DMS53 (cell line): Measurements from ENCODE around the gene NOD1.
"Not testable (repeated sequence)": the region's sequence is repeated elsewhere in the genome, so short reads cannot be mapped to it uniquely, and the experiment has no call there.

Experiments used
- DNase-seq: peaks from one replicate; lab custom pipeline; 2025; lab: John Stamatoyannopoulos, UW

NOD1 gene, protein sequence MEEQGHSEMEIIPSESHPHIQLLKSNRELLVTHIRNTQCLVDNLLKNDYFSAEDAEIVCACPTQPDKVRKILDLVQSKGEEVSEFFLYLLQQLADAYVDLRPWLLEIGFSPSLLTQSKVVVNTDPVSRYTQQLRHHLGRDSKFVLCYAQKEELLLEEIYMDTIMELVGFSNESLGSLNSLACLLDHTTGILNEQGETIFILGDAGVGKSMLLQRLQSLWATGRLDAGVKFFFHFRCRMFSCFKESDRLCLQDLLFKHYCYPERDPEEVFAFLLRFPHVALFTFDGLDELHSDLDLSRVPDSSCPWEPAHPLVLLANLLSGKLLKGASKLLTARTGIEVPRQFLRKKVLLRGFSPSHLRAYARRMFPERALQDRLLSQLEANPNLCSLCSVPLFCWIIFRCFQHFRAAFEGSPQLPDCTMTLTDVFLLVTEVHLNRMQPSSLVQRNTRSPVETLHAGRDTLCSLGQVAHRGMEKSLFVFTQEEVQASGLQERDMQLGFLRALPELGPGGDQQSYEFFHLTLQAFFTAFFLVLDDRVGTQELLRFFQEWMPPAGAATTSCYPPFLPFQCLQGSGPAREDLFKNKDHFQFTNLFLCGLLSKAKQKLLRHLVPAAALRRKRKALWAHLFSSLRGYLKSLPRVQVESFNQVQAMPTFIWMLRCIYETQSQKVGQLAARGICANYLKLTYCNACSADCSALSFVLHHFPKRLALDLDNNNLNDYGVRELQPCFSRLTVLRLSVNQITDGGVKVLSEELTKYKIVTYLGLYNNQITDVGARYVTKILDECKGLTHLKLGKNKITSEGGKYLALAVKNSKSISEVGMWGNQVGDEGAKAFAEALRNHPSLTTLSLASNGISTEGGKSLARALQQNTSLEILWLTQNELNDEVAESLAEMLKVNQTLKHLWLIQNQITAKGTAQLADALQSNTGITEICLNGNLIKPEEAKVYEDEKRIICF

DNA sequence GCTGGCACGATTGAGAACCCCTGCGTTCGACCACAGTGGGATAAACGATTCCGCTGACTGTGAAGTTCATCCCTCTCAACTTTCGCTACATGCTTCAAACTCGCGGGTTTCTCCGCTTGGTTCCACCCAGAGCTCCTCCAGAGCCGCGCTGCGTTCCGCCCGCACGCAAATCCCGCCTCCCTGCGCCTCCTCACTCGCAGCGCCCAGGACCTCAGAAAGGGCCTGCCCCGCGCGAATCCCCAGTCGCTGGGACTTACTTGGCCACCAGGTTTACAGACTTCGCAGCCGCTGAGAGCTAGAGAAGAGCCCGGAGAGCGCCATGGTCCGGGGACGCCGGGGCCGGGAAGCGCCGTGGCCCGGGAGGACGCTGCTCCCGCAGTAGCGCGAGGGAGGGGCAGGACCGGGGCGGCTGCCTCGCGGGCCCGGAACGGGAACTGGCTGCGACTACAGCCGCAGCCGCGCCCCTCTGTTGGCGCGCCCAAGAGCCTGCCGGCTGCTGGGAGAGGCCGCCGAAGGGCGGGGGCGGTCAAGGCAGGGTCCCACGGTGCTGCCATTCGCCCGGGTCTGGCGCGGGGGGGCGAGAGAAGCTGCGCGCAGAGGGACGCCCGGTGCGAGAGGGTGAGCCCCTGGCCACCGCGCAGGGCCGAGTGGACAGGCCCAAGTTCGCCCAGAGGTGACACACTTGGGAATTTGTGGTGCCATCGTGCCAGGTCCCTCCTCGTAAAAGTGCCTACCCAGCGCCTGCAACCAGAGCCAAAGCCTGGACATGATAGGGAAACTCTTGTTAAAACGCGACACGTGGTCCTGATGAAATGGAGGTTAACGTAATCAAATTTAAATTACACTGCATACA lies at the start of gene NOD1:
Gene NOD1, minus strand, starts transcription at position 436 of the 853 bp plus-strand sequence. CDS start 21,863 bp downstream, outside the sequence.
- peak; percentile 94 for DNase-seq

DNA sequence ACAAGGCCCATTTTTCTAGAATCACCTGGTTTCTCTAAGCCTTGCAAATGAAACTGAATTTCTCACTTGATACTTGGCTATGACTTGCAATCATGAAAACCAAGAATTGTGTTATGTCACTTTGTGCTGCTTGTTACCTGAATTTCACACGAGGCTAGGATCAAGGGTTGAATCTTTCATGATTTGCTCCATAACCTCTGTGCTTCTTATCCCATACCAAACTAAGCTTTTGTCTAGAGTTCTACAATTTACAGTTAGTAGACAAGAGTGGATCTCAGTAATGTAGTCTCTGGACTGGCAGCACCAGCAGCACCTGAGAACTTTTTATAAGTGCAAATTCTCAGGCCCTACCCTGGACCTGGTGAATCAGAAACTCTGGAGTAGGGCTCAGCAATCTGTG lies 48.7 kb upstream of the NOD1 start:
- not testable (repeated sequence) for DNase-seq

GRCh38 chr7:30526163-30526562 lies 47.6 kb upstream of the NOD1 start:
- DNase-seq, result no peak

GRCh38 chr7:30525429-30525828 lies 46.8 kb upstream of the NOD1 start:
- no peak for DNase-seq

GRCh38 chr7:30524545-30524944 lies 46.0 kb upstream of the NOD1 start:
- peak; percentile 54 for DNase-seq

GRCh38 chr7:30523466-30523865 lies 44.9 kb upstream of the NOD1 start:
- DNase-seq, result no peak

DNA sequence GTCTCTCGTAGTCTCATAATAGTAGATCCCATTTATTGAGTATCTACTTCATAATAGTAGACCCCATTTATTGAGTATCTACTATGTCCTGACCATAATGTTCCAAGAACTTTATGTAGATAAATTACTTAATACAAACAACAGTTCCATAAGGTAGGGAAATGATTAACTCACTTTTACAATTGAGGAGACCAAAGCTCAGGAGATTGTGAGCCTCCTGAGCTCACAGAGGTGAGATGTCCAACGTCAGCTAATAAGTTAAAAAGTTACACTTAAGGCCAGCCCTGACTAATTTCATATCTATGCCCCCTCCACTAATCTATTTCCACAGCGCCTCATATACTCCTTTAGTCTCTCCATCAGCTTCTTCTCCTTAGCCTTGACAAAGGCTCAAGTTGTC lies 43.6 kb upstream of the NOD1 start:
- no peak for DNase-seq

DNA sequence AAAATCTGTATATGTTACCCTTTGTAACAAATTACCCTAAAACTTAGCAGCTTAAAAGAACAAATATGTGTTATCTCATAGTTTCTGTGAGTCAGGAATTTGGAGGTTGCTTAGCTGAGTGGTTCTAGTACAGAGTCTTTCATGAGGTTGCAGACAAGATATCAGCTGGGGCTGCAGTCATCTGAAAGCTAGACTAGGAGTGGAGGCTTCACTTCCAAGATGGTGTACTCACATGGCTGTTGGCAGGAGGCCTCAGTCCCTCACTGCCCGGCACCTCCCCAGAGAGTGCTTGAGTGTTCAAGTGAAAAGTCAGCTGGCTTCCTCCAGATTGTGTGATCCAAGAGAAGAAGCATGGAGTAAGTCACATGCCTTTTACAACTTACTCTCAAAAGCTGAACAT lies 42.9 kb upstream of the NOD1 start:
- no peak for DNase-seq

- peak; percentile 80 for DNase-seq
These were observed 40.5 kb upstream of the NOD1 start for GRCh38 chr7:30519122-30519521.

GRCh38 chr7:30515761-30516160 lies 37.2 kb upstream of the NOD1 start:
- no peak for DNase-seq

DNA sequence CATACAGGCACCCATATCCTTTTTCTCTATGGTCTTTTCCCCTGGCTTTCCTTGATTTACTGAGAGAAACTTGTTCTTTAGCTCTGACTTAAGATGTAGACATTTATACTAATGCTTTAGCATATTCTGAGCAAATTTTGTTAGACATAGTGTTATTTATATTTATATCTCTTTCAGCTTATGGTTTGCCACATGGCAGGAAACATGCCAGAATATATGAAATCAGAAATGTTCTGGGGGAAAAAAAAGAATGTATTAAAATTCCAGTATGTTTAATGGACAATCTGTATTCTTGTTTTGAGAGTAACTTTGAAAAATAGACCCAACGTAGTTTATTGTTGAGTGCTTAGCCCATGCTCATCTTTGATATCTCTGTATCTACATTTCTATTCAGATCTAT lies 36.2 kb upstream of the NOD1 start:
- no peak for DNase-seq

DNA sequence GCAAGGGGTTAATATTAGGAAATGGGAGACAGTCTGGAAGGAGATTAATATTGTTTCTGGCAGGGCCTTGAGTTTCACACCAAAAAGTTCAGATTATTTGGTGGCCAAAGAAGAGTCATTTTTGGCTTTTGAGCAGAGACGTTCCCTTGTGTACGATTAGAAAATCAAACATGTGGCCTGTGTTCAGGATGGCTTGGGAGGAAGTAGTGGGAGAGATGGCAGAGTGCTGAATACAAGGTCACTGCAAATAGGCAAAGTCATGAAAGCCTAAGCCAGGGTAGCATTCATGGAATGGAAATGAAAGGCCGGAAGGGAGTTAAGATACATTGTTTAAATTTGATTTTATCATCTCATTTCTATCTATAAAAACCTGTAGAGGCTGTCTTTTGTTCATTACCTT lies 35.6 kb upstream of the NOD1 start:
- DNase-seq, result no peak

DNA sequence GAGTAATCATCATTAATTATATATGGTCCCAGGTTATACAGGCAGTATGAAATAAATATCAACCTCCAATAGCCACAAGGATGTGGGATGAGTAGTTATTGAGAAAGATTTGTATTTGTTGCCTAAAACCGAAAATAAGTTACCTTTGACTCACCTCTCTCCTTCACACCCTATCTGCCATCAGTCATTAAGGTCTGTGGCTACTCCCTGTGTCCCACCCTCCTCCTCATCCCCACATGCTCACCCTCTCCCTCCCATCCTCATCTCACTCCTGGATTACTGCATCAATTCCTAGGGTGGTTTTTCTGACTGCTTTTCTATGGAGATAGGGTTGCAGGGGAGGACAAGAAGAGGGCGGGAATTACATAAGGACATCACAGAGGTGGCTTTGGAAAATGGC lies 35.2 kb upstream of the NOD1 start:
- DNase-seq, result no peak

DNA sequence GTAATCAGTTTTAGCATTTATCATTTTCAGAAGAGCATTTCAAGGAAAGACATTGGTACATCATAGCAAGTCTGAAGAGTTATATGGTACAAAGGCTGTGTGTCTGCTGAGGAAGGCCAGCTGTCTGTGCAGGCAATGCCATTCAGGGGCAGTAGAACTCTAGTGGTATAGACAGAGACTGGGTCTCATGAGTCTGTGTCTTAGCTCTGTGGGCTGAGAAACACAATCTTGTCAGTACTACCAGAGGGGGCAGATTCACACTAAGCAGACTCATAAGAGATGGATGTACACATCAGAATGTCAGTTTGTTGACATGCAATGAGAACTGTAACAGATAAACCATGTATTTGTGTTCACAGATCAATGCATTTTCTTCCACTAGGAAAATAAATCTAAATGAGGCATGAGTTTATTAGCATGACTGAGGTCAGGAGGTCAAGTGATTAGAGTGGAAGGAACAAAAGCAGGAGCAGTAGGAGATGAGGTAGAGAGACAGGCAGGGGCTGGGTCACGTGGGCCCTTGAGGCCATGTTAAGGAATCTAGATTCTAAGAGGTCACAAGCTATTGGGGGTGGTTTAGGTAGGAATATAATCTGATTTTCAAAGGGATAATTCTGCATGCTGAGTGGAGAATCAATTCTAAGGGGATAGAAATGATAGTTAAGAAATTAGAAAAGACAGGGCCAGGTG lies 33.5 kb upstream of the NOD1 start:
- DNase-seq, result peak; percentile 18

- DNase-seq, result no peak
These were observed 32.9 kb upstream of the NOD1 start for GRCh38 chr7:30511494-30511893.

GRCh38 chr7:30510124-30511075 lies 31.8 kb upstream of the NOD1 start:
- peak; percentile 86 for DNase-seq

DNA sequence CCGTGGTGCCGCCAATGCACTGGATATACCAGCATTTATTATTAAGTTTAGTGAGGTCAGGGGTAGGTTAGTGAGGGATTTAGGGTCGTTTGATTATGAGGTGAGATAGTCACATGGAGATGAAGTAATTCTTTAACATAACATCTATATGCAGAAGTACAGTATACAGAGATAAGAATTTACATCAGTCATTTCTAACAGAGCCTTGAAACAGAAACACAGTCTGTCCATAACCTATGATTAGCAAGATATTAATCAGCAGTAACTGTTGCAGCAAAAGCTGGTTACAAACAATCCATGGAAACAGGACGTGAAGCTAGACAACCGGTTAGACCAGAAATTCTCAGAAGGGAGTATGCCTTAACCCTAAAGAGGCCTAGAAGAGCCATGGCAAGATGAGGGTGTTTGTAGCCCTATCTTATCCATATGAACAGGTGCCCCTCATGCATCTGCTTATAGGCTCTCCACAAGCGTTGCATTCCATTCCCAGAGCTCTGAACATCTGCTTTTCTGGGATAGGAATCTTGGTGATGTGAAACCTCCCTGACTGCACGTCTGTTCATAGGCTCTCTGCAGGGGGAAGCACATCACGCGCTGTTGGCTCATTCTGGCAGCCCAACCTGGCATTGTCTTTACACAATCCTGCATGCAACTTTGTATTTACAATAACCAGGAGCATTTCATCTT lies 30.7 kb upstream of the NOD1 start:
- peak; percentile 50 for DNase-seq

- DNase-seq, result not testable (repeated sequence)
These were observed 28.8 kb upstream of the NOD1 start for GRCh38 chr7:30507346-30507900.

- DNase-seq, result no peak
These were observed 26.7 kb upstream of the NOD1 start for GRCh38 chr7:30505174-30505697.
